ENCODE results near the gene ETNK1. TPM values are rescaled to one million over a fixed set of nuclear protein-coding genes. Genes with fewer than 3 reads are reported as not detected.

ETNK1 gene
- polyA plus RNA-seq, 2 of the 4 experiments (the other 2 are of a cell fraction), result 20.9 to 52.7 TPM

GRCh38 chr12:22578328-22578727, 46.6 kb upstream of the ETNK1 start:
- Histone ChIP-seq H3K4me1 (peaks cover 4% of the 10 kb centered on the region; the same call in 2 of the 3 replicates), H3K4me3 (no peak overlapping the region), H3K9me3 (no peaks in the 10 kb centered on the region), H3K27ac (no peak overlapping the region), H3K4me2 (no peak overlapping the region)
- FAIRE-seq, result no peak
- ChIA-PET CTCF (no interaction called here), POLR2A (no interaction called here)
- 89% methylated on average over 3 of the region's 3 CpGs for WGBS (ENCODE audit: missing lambda C conversion rate)
- no peak for TF ChIP-seq RAD21 (conservative IDR thresholded peaks at IDR 0.05 in 1 of 2, IDR thresholded peaks at IDR 0.05 in 1 of 2)
- no peak for TF ChIP-seq MAZ (IDR thresholded peaks at IDR 0.05; ENCODE audit: borderline replicate concordance, low read depth, low read length)
- TF ChIP-seq PBX3 (IDR thresholded peaks at IDR 0.05), result no peak
- no peak for TF ChIP-seq POLR2AphosphoS2 (conservative IDR thresholded peaks at IDR 0.05; ENCODE audit: low read length)
- no peak for TF ChIP-seq EHF (CRISPR knock-in tag; IDR thresholded peaks at IDR 0.05)
- TF ChIP-seq MAFK (IDR thresholded peaks at IDR 0.05; ENCODE audit: partially characterized antibody), result no peak
- TF ChIP-seq NPAS2 (CRISPR knock-in tag; IDR thresholded peaks at IDR 0.05; ENCODE audit: borderline replicate concordance), result no peak
- TF ChIP-seq HMGXB4 (CRISPR knock-in tag; IDR thresholded peaks at IDR 0.05; ENCODE audit: borderline replicate concordance), result no peak
- TF ChIP-seq RFX5 (IDR thresholded peaks at IDR 0.05), result no peak
- TF ChIP-seq FOSB (CRISPR knock-in tag; IDR thresholded peaks at IDR 0.05), result no peak
- no peak for TF ChIP-seq FOXS1 (CRISPR knock-in tag; IDR thresholded peaks at IDR 0.05)
- no peak for TF ChIP-seq JUN (IDR thresholded peaks at IDR 0.05)
- TF ChIP-seq E2F6 (IDR thresholded peaks at IDR 0.05; ENCODE audit: borderline replicate concordance, low read depth), result no peak
- no peak for DNase-seq (ENCODE audit: low read depth in 1 of 2, low spot score in 1 of 2)
- no peak for ATAC-seq

- POLR2A ChIA-PET, result interaction anchor here (1.0 kb wide), 1 partner anchor 36 kb away, joined by 3 read pairs; the partner anchor contains the start of gene ETNK1
- Histone ChIP-seq H3K9me3 (no peaks in the 10 kb centered on the region), H3K4me3 (no peak overlapping the region), H3K4me2 (peak overlapping the region; percentile 40), H3K4me1 (peaks cover 19% of the 10 kb centered on the region), H3K27ac (no peak overlapping the region)
- ATAC-seq, result peak; percentile 85 to 95
- peak; percentile 36 to 87 for DNase-seq (ENCODE audit: low read depth in 1 of 2, low spot score in 1 of 2)
- FAIRE-seq, result peak; percentile 84
- WGBS (ENCODE audit: missing lambda C conversion rate), result 24% methylated on average over 4 of the region's 4 CpGs
- CTCF ChIA-PET, result no interaction called here
- TF ChIP-seq RNF2 (IDR thresholded peaks at IDR 0.05; ENCODE audit: borderline replicate concordance, low read depth) (no peak), KDM1A (IDR thresholded peaks at IDR 0.05; ENCODE audit: low read depth) (no peak), BHLHE40 (IDR thresholded peaks at IDR 0.05; ENCODE audit: low read depth, low read length) (no peak), HMGXB4 (CRISPR knock-in tag; IDR thresholded peaks at IDR 0.05; ENCODE audit: borderline replicate concordance) (no peak), ATOH8 (CRISPR knock-in tag; IDR thresholded peaks at IDR 0.05; ENCODE audit: low read depth) (no peak), ELK1 (IDR thresholded peaks at IDR 0.05; ENCODE audit: low read depth, low read length) (no peak), FOSL2 (IDR thresholded peaks at IDR 0.05) (no peak), FOSL2 (CRISPR knock-in tag; IDR thresholded peaks at IDR 0.05) (no peak), RAD21 (conservative IDR thresholded peaks at IDR 0.05 in 1 of 2, IDR thresholded peaks at IDR 0.05 in 1 of 2) (no peak), FOSB (CRISPR knock-in tag; IDR thresholded peaks at IDR 0.05) (no peak), E2F6 (IDR thresholded peaks at IDR 0.05; ENCODE audit: borderline replicate concordance, low read depth) (no peak), MAX (IDR thresholded peaks at IDR 0.05) (no peak), EP300 (IDR thresholded peaks at IDR 0.05) (no peak), MAFK (IDR thresholded peaks at IDR 0.05; ENCODE audit: partially characterized antibody) (no peak), POLR2A (IDR thresholded peaks at IDR 0.05; ENCODE audit: low read length) (no peak)
Observed at GRCh38 chr12:22588817-22589216, 36.2 kb upstream of the ETNK1 start.
